Stimulated activated naive CD4-positive, alpha-beta T cell treated with Interleukin-2 at 50 U/mL for 16 hours (primary cell): ENCODE measurements around the gene DDX55.
"Not testable (repeated sequence)": the region's sequence is repeated elsewhere in the genome, so short reads cannot be mapped to it uniquely, and the experiment has no call there.

Experiments
- DNase-seq: peaks from one replicate; lab custom pipeline; 2025; lab: John Stamatoyannopoulos, UW

Gene DDX55

GRCh38 chr12:123601602-123602489 lies at the start of gene DDX55:
DDX55 (plus strand) TSS chr12:123602099; CDS start chr12:123602149, 50 bp downstream.
- DNase-seq = peak; percentile 79

- not testable (repeated sequence) for DNase-seq
Observed at GRCh38 chr12:123554136-123554535, 47.8 kb upstream of the DDX55 start.

GRCh38 chr12:123554843-123555242 lies 47.1 kb upstream of the DDX55 start:
- DNase-seq = not testable (repeated sequence)

- not testable (repeated sequence) for DNase-seq
Observed at GRCh38 chr12:123558487-123558886, 43.4 kb upstream of the DDX55 start.

GRCh38 chr12:123559468-123559867 lies 42.4 kb upstream of the DDX55 start:
- no peak for DNase-seq

GRCh38 chr12:123571343-123571813 lies 30.5 kb upstream of the DDX55 start:
- DNase-seq = no peak

GRCh38 chr12:123572391-123572790 lies 29.5 kb upstream of the DDX55 start:
- no peak for DNase-seq

- DNase-seq = no peak
Observed at GRCh38 chr12:123573870-123574269, 28.0 kb upstream of the DDX55 start.

- DNase-seq = no peak
Observed at GRCh38 chr12:123576611-123577010, 25.3 kb upstream of the DDX55 start.

GRCh38 chr12:123578243-123578642 lies 23.7 kb upstream of the DDX55 start:
- no peak for DNase-seq

GRCh38 chr12:123578829-123579228 lies 23.1 kb upstream of the DDX55 start:
- DNase-seq = not testable (repeated sequence)

GRCh38 chr12:123580772-123581171 lies 21.1 kb upstream of the DDX55 start:
- DNase-seq = no peak

- no peak for DNase-seq
Observed at GRCh38 chr12:123591702-123592481, 10.0 kb upstream of the DDX55 start.

GRCh38 chr12:123595729-123596128 lies 6.2 kb upstream of the DDX55 start:
- DNase-seq = no peak

- DNase-seq = no peak
Observed at GRCh38 chr12:123597100-123597499, 4.8 kb upstream of the DDX55 start.

GRCh38 chr12:123598522-123598921 lies 3.4 kb upstream of the DDX55 start:
- DNase-seq = no peak

- DNase-seq = no peak
Observed at GRCh38 chr12:123599310-123599709, 2.6 kb upstream of the DDX55 start.

- DNase-seq = no peak
Observed at GRCh38 chr12:123599721-123600120, 2.2 kb upstream of the DDX55 start.

- DNase-seq = no peak
Observed at GRCh38 chr12:123602651-123603195, 824 bp downstream of the DDX55 start.

GRCh38 chr12:123603495-123603894 lies 1.6 kb downstream of the DDX55 start:
- not testable (repeated sequence) for DNase-seq

GRCh38 chr12:123607756-123608155 lies 5.9 kb downstream of the DDX55 start:
- no peak for DNase-seq

- DNase-seq = no peak
Observed at GRCh38 chr12:123608182-123608581, 6.3 kb downstream of the DDX55 start.
